ENCODE data around the gene ATP11A.
A peak's percentile ranks its signal among the peaks of the same experiment; 100 is the strongest.

ATP11A gene

GRCh38 chr13:112762690-112763080 is 72.8 kb downstream of the ATP11A start:
- no peak for DNase-seq

DNA sequence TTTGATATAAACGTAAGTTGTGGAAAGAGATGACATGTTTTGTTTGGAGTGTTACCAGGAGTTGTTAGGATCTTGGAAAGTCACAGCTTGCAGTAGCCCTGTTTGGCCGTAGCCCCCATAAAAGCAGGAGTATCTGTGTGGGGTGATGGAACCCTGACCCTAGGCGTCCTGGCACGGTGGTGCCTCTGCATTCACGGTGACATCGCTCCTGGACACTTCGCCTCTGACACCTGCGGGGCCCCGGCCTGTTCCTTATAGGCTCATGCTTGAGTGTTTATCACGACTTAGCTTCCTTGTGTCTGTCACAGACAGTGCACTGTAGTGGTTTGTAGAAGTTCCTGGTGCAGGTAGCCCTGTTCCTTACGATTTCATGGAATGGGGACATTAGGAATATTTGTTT is 74.2 kb downstream of the ATP11A start:
- DNase-seq: no peak

DNA sequence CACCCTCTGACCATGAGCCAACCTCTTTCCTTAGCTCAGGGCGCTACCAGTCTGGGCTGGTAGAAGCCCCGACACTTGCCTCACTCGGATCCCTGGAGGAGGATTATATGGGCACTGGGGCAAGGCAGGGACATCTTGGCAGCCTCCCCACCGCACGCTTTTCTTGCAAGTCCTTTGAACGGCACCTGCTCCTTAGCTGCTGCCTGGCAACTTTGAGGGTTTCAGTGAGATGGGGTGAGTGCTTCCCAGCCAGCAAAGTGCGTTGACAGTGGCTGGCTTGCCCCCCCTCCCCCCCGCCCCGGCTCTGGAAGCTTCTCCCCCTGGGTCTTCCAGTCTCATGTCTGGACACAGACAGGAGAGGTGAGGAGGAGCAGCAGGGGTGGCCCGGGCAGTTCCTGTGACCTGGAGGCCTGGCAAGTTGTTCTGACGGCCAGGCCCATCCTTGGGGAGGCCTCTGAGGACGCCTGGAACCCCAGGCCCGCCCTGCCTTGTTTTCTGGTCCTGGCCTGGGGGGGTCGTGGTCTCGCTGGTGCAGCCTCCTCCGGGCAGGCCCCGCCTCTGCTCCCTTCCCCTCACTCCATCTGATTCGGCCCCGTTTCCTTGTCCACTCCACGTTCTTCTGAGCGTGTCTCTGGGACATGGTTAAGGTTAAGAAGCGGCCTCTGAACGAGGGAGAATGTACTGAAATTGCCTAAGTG is 75.2 kb downstream of the ATP11A start:
- no peak for DNase-seq

DNA sequence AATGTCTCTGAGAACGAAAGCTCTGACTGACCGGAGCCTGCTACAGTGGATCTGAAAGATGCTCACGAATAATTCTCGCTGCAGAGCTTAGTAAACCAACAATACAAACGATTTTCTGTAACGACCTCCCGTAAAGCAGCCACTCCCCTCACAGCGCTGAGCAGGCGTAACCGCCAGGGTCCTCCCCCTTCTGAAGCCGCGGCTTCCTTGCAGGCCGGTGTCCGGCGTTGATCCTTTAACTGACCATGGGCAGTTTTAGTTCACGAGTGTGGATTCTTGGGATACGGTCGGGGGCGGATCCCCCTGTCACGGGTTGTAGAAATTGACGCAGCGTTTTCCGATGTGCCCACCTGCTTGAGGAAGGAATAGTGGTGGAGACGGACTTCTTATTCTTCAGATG is 75.9 kb downstream of the ATP11A start:
- DNase-seq: no peak

DNA sequence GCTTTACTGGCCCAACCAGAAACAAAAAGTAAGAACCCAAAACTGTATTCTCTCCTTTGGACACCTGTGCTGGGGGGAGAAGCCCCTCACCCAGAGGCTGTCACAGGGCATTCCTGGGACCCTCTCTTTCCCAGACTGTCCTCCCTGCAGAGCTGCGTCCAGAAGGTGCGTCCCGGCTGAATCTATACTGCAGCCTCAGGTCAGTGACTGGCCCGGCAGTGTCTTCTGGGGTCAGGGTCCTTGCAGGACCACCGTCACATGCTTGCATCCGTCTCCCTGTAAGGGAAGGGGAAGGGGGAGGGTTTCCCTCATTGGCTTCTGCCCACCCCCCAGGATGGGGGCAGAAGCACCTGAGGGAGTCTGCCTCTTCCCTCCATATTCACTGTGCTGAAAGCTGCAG is 76.5 kb downstream of the ATP11A start:
- no peak for DNase-seq

DNA sequence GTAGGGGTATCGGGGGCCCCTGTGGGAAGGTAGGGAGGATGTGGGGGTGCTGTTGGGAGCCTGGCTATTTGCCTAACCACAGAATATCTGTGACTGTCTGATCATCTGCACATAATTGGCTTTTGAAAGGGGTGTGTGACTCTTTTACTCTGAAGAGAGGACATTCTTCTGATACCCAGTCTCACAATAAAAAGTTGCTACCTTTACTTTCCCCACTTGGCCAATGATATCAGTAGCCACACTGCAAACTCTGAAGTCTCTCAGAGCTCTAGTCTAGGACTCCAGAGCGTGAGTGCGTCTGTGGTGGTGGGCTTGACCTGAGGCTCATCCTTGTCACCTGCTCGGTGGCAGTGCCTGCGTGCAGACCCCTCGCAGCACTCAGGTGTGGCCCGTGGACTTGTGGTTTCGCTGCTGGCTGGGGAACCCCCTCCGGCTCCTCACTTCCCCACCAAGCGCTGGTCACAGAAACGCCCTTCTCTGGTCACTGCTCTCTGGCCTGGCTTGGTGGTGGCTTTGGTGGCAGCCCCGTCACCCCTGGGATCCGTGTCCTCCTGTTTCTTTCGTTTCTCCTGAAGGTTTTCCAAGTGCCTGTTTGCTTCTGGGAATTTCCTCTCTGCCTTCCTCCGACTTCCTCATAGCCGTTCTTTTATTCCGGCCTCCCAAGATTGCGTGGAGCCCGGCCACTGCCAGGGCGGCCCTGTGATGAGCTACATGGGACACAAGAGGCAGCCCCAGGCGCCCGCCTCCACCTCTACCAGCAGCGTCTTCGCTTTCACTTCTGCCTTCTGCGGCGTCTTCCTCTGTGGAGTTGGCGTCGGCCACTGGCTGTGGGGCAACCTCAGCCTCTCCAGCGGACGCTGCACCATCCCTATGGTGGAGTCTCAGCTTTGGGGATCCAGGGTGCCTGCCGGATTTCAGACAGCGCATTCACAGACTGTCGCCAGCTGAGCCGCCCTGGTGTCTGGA is 78.0 kb downstream of the ATP11A start:
- DNase-seq: no peak

DNA sequence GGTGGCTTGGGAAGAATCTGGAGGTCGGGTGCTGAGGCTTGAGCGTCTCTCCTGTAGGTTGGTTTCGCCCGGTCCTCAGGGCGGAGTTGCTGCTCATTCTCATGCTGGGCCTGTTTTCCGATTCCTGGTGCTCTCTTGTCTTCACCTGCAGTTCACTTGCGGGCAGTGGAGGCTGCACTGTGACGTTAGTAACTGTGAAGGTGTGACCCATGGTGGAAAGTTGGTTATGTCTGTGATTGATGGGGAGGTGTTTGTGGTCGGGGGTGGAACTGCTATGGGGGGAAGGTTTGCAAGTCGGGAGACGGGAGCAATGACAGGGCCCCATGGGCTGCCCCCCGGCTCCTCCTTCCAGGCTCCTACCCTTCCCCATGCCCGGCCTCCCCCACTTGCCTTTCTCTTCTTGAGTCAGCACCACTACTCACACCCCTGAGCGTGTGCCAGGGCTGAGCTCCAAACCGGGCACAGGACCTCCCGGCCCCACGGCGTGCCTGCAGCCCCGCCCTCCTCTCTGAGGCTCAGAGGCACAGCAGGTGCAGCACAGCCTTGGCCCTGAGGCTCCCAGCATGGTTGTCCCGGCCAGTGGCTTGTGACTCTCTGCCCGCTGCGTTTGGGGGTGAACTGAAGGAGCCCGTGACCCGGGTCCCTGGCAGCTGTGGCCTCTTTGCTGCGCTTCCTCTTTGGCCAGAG is 79.1 kb downstream of the ATP11A start:
- DNase-seq: no peak

DNA sequence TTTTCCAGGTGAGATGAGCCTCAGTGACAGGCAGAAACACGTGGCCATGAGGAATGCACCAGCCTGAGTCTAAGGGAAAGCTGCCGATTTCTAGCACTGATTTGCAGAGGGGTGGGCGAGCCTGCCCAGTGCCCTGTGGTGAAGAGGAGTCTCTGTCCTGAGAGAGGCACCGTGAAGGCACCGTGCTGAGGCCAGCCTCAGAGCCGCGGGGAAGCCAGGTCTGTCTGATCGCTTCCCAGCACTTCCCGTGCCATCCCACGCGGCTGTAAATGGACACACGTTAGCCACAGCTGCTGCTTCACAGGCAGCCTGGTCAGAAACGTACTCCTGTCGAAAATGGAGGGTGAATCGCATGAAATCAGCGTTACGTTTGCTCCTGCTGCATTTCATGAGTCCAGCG is 79.8 kb downstream of the ATP11A start:
- DNase-seq: no peak

GRCh38 chr13:112770504-112770903 is 80.7 kb downstream of the ATP11A start:
- DNase-seq: peak in 1 of 2 experiments; percentile 38

DNA sequence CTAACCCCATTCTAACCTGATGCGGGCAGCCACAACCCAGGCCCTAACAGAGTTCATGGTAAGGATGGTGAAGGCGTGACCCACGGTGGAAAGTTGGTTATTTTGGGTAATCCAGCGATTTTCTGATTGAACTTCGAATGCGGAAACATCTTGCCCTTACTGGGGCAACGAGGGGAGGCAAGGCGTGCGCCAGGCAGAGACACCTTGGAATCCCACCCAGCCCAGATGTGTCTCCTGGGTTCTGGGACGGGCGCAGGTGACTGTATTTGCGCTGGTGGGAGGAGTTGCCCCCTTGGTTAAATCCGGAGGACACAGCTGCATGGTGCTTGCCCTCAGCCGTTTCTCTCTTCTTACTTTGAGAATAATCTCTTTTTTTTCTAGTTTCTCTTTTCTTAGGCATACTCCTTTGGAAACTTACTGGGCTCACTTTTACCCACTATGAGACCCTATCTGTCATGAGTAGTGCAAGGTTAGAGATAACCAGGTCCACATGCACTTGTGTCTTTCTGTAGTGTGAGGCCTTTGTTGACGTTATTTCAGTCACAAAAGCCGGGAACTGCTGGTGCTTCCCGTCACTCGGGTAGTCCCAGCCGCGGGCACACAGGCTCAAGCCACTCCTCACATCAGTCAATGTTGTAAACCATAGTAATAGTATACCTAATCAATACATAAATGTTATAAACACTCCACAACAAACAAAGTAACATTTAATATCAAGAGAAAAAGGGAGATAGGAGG is 81.5 kb downstream of the ATP11A start:
- DNase-seq: no peak

DNA sequence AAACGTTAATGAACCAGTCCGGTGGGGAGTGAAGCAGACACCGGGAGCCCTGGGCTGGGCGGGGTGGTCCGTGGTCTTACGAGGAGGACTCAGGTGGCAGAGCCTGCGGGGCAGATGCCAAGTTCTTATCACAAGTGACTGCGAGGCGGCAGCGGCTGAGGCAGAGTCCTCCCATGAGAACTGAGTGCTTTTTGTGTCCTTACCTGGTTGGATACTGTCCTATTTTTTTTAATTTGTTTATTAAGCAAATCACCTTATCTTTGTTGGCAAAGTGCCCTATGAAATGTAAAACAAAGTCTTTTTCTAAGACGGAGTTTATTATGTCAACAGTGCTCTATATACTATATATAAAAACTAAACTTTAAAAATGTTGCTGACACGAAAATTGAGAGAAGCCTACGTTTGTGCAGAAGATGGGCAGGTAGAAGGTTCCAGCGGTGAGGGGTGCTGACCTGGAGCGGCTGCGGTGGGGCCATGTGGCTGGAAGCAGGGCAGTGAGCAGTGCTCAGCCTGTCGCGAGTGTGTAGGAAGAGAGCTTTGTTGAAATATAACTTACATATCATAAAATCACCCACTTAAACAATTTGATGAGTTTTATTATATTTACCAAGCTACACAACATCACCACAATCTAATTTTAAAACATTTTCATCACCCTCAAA is 82.2 kb downstream of the ATP11A start:
- DNase-seq: no peak

DNA sequence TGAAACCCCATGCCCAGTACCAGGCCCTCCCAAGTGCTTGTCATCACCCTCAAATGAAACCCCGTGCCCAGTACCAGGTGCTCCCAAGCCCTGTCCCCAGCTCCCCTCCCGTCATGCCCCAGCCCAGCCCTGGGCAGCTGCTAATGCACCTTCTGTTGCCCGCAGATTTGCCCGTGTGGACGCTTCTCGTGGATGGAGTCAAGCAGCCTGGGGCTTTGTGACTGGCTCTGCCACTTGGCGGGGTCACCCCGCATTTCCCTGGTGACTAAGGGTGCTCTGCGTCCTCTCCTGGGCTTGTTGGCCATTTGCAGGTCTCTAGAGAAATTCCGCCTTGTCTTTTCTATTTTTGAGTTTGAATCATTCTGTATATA is 82.7 kb downstream of the ATP11A start:
- DNase-seq: no peak

DNA sequence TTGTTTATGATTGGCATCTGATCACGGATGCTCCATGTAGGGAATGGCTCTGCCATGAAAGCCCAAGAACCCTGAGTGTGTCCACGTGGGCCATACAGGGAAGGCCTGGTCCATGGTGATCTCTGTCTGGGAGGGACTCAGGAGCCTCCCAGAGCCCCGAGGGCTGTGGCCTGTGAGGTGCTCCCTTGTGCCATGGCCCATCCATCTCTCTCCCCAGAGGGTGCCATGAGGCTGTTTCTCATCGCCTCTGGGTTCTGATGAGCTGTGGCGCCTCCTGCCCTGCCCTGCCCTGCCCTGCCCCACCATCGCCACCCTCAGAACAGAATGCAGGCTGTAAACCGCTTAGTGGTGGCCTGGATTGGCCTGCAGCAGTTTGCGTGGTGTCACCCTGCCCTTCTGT is 83.1 kb downstream of the ATP11A start:
- no peak for DNase-seq

GRCh38 chr13:112773601-112774447 is 84.0 kb downstream of the ATP11A start:
- no peak for DNase-seq

DNA sequence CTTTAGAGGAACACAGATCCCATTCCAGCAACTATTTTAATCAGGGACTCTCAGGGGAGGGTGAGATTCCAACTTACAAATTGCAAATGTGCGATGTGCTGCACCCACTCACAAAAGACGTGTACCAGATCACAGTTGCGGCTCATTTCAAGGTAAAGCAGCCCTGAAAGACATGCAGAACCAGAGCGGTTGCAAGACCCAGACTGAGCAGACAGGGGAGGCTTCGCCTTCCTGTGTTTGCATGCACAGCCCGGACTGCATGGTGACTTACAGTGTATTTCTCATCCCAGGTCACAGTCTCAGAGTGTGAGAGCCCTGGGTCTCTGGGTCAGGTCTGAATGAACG is 84.6 kb downstream of the ATP11A start:
- no peak for DNase-seq

- DNase-seq: no peak
These were observed 85.2 kb downstream of the ATP11A start for GRCh38 chr13:112774829-112775565.

DNA sequence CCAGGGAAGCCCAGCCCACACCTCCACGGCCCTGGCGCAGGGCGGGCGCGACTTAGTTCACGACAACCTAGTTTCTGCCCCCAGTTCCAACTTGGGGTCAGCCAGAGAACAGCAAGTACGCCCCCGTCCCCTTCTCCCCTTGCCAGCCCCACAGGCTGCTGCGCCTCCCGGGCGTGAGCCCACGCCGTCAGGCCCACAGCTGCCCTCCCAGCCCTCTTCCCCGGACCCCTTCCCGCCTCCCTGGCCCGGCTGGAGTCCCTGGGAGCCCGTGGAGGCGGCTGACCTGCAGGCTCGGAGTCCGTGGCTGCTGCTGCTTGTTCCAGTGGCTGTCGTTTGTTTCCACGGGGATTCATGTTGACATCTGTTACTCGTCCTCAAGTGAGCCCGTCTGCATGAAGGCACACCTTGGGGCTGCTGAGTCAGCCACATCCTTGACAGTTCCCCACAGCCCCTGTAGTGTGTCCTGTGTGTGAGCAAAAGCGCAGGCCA is 86.0 kb downstream of the ATP11A start:
- DNase-seq: no peak

DNA sequence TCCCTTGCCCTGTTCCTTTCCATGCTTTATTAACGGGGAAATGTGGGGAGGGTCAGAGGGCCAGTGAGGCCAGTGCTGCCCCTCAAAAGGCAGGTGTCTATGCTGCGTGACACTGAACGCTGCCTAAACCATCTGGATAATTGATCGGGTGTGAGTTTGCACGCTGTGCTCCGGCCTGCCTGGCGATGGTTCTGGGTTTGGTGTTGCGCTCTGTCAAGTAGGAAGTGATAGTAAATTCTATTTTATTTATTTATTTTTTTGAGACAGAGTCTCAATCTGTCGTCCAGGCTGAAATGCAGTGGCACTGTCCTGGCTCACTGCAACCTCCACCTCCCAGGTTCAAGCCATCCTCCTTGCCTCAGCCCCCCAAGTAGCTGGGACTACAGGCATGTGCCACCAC is 86.5 kb downstream of the ATP11A start:
- DNase-seq: no peak

DNA sequence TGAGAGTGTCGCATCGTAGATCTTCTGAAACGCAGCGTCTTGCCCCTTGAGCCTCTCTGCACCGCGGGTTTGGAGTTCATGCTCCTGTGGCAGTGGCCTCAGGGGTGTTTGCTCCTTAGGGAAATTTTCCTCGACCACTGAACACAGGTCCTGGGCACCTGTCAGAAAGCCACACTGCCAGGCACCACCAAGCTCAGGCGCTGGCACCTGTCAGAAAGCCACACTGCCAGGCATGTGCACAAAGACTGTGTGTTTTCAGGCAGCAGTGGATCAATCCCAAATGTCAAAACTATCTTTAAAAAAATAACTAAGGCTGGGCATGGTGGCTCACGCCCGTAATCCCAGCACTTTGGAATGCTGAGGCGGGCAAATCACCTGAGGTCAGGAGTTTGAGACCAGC is 87.1 kb downstream of the ATP11A start:
- no peak for DNase-seq

- no peak for DNase-seq
These were observed 88.0 kb downstream of the ATP11A start for GRCh38 chr13:112777637-112778406.

All from NCI-H187 (cell line).